ENCODE results near the gene CENPW.

The CENPW gene

DNA sequence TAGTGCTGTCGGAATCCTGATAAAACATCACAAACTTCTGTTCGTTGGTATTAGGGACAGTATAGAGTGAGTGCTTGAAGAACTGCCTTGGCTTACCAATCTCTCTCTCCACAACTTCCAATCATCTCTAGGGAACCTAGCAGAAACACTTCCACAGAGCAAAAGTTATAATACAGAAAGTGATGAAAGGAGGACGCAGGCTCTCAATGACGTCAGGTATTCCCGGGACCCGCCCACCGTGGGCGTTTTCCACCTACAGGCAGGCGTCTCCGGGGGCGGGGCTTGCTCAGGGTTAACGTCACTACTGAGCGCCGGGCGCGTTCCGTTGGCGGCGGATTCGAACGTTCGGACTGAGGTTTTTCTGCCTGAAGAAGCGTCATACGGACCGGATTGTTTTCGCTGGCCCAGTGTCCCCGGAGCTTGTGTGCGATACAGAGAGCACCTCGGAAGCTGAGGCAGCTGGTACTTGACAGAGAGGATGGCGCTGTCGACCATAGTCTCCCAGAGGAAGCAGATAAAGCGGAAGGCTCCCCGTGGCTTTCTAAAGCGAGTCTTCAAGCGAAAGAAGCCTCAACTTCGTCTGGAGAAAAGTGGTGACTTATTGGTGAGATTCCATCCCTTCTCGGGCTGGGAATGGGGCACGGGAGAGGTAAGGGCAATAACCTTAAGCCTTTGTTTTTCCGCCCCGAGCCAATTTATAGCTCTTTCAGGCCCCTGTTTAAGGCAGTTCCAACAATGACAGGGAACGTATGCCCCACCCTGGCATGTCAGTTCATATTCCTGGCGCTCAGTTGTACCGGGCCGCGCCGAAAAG is at the start of gene CENPW:
Gene CENPW (plus strand): TSS at position 320 of the 814 bp plus-strand sequence. CDS start 159 bp downstream, at position 479.
- DNase-seq = peak; percentile 81

DNA sequence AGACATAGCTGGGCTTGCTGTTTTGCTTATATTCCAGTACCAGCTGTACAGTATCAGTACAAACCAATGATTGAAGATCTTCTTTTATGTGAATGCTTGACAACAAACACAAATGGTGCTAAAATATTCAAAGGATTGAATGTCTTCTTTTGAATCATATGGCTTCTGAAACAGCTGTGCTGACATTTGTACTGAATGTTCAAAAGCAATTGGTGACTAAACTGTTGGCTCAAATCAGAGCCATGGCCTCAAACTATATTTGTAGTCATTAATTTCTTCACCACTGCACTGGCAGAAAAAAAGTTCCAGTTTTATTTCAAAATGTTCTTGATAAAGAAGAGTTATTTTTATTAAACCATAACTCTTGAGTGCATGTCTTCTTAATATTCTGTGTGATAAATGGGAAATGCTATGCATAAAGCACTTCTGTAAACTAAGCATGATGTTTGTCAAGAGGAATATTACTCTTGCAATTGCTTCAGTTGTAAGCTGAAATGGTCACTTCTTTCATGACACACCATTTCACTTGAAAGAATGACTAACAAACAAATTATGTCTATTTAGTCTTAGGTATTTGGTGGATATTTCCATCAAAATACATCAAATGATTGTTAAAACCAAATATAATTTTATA is 45.9 kb upstream of the CENPW start:
- no peak for DNase-seq

DNA sequence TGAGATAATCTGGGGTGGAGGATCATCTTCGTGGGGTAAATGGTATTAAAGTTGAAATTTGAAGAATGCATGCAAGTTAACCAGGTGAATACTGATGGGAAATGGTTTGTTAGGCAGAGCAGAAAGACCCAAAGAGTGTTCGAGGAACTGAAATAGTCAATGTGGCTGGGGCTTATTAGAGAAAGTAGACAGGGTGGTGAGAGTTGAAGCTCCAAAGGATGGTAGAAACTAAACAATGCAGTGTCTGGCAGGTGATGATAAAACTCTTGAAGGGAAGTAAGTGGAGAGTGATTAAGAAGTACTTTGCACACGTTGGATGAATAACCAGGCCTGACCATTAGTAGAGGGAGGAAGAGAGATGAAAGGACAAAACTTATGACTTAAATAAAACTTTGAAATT is 39.8 kb upstream of the CENPW start:
- no peak for DNase-seq

DNA sequence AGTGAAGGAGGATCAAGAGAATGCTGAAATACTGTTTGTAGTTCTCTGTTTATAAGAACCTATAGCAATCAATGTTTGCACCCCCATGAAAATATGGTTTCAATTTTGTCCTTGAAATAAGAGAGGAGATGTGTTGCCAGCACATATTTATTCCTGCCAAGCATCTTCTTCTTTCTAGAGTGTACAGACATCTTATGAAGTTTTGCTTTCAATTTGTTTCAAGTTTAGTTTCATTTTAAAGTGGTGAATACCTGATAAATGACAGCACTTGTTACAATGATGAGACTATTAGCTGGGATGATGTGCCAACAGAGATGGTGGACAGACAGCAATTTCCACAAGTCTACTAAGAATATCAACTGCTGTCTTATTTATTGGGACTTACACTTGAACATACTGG is 39.2 kb upstream of the CENPW start:
- DNase-seq = no peak

DNA sequence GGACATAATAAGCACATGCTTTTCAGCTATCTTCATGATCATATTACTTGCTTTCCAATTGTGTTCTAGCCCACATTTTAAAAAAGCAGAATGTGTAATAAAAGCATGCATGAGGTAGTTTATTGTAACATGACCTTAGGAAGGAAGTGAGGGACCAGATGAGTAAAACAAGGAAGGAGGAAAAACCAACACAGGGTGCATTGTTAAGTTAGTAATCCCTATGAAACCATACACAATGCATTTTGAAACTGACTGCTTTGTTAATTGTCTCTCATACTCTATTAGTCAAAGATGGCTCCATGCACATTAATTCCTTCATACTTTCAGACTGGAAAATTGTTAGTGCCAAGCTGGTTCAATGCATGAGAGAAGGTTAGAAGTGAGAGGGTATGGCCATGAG is 37.7 kb upstream of the CENPW start:
- no peak for DNase-seq

GRCh38 chr6:126307849-126308248 is 32.1 kb upstream of the CENPW start:
- no peak for DNase-seq

DNA sequence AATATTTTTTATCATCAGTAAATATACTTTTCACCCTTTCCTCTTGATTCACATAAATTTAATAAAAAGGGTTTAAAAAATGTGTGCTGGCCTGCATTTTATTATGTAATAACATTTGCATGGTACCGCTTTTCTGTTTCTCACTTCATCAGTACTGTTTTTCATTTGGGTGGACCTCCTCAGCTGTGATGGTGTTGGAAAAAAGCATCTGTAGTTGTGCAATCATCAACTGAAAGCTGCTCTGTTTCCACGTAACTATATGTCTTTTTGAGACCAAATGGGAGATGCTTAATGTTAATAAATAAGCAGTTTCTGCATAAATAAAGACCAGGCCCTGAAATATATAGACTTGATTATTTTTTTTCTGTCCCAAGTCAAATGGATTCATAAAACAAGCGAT is 31.6 kb upstream of the CENPW start:
- DNase-seq = no peak

DNA sequence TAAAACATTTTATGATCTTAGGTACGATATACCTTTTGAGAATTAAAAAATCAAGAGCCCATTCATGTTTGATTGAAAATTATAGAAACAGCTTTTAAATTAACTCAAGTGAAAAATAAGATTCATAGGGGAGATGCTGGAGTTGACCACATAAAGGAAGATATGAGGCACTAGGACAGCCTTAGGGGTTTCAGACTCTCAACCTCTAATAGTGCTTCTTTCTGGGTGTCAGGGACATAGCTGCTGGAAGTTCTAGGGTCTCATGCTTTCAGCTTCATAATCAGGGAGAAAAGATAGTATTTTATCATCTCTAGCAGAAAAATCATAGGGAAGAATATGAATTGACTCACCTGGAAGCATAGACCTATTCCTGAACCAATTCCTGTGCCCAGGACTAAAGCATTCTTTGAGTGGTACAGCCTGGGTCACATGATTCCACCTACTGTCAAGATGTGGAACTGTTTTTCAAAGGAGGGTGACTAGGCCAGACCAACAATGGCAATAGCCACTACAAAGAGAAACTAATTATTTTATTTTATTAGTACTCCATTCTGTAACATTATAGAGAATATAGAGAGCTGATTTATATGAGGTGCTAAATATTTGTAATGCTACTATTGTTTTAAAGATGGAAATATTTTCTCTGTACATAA is 27.8 kb upstream of the CENPW start:
- DNase-seq = no peak

- no peak for DNase-seq
These were observed 26.0 kb upstream of the CENPW start for GRCh38 chr6:126313941-126314340.

DNA sequence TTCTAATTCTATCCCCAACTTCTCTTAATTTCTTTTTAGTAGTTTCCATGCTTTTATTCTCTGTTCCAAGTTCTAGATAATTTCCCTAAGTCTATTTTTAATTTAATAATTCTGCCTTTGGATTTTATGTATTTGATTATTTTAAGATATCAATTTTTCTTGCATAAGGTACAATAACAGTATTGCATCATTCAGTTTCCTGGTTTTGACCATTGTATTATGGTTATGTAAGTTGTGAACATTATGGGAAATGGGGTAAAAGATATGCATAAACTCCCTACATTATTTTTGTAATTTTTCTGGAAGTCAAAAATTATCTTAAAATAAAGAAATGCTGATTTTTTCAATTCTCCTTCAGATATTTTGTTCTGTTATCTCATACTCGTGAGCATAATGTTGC is 21.1 kb upstream of the CENPW start:
- no peak for DNase-seq

DNA sequence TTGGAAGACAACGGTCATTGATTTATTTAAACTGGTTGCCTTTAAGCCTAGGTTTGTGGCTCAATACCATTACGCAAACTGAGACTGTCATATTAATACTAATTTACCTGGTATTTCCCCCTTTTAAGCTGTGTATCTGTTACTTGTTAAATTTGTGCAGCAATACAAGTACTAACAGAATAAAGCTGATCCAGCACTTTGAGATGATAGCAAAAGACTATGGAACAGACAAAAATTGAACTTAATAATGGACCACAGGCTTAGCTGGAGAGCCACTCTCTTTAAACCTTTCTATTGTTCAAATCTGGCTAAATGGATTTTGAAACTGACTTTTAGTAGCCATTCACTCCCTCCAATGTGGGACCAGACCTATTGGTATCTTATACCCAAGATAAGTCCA is 6.2 kb upstream of the CENPW start:
- no peak for DNase-seq

GRCh38 chr6:126335210-126335609 is 4.7 kb upstream of the CENPW start:
- DNase-seq = no peak

- no peak for DNase-seq
These were observed 2.6 kb upstream of the CENPW start for GRCh38 chr6:126337323-126337722.

DNA sequence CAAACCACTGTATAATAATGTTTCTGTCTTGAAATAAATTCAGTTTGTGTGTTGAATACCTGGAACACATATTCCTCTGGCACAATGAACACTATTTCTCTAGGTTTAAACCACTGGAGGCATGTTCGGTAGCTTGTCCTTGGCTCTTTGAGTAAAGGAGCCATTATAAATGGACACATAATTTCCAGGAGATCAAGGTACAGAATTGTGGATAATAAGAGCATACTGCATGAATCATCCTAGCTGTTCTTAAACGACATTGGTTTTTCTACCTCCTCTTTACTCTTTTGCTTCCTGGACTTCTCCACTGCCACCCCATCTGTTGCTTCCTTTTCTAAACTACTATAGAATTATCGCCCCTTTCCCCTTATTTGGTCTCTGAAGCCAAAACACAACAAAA is 1.2 kb downstream of the CENPW start:
- no peak for DNase-seq

- no peak for DNase-seq
These were observed 4.3 kb downstream of the CENPW start for GRCh38 chr6:126344181-126344580.

GRCh38 chr6:126351960-126352359 is 12.0 kb downstream of the CENPW start:
- no peak for DNase-seq

- no peak for DNase-seq
These were observed 12.6 kb downstream of the CENPW start for GRCh38 chr6:126352514-126352913.

DNA sequence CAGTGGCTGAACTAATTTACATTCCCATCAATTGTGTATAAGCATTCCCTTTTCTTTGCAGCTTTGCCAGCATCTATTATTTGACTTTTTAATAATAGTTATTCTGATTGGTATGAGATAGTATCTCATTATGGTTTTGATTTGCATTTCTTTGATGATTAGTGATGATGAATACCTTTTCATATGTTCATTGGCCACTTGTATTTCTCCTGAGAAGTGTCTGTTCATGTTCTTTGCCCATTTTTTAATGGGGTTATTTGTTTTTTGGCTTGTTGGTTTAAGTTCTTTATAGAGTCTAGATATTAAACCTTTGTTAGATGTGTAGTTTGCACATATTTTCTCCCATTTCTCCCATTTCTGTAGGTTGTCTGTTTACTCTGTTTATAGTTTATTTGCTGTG is 16.6 kb downstream of the CENPW start:
- no peak for DNase-seq

GRCh38 chr6:126359936-126360537 is 20.1 kb downstream of the CENPW start:
- no peak for DNase-seq

DNA sequence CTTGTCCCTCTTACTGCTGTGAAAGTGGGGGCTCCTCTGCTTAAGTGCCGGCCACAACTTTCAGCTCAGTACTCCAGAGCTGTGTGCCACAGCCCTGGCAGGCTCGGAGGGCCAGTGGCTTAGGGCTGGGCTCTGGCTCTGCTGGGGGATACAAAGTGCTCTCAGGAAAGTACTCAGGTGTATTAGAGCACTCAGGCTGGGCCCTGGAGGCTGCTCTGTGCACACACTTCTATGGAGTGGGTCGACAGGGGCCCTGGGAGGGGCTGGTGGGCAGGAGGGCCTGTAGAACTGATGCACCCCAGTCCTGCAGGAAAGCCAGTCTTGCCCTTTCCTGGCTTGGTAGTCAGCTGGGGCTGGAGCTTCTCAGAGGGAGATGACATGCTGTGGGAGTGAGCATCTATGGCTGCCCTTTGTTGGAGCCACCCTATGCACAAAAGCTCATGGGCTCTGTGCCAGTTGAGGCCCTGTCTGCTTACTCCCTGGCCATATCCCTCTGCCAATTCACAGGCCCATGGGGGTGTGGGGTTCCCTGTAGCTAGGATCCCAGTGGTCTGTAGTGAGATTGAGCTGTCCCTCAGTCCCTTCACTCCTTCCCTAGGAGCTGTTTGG is 22.0 kb downstream of the CENPW start:
- DNase-seq = no peak

DNA sequence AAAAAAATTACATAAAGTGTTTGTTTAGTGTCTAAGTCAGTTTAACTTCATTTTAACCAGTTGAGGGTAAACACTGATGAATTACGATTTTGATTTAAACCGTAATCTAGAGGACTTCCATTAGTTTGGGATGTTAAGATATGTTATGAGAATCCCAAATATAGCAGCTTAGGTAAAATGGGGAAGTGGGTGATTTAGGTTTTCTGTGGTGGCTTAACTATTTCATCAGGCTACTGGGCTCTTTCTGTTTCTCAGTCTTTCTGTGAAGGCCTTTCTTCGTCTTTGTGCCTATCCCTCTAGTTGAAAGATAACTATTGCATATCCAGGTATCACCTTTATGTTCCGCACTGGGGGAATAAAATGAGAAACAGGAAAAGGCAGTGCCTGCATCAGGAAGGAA is 27.9 kb downstream of the CENPW start:
- no peak for DNase-seq

DNA sequence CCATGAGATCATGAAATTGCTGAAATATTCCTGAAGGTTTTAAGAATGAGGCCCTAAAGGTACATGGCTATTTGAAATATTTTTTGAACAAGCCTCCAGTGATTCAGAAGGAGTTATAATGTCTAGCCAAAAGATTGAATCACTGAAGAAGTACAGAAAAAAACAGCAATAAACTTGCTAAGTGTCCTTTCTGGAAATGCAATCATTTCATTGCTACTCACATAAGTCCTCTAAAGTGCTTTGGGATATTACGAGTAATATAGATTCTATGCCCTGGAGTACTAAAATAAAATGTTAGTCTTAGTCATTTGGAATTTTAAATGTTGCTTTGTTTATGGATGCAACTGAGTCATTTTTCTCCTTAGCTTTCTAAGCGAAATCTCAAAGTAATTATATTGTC is 32.7 kb downstream of the CENPW start:
- no peak for DNase-seq

- no peak for DNase-seq
These were observed 33.4 kb downstream of the CENPW start for GRCh38 chr6:126373344-126373743.
